HG03039 (cell line): Measurements from ENCODE around the gene CORIN.
"Not testable (repeated sequence)": the region's sequence is repeated elsewhere in the genome, so short reads cannot be mapped to it uniquely, and the experiment has no call there.

ENCODE experiments used
- ATAC-seq: cut with Tn5 transposase; IDR thresholded peaks from one replicate; pipeline ENCODE4 v1.9.1; 2021; ENCODE audit warnings: mild to moderate bottlenecking, moderate library complexity; ENCODE audit not compliant: unreplicated experiment

The CORIN gene

DNA sequence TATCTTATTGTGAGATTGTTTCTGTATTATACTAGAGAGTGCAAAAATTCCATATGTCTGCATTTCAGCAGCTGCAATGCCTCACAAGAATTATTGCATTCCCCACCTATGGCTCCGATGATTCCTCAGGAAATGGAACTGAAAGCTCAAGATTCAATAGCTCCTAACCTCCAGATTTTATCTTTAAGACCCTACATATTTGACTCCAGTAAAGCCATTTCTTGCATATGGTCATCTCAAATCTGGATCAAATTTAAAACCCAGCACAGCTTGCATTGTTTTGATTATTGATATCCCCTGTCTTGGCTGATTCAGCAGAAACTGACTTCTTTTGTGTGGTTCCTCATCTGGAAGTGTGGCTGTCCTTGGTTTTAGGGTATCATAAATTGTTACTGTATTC is 142.6 kb downstream of the CORIN start:
- ATAC-seq: no peak

DNA sequence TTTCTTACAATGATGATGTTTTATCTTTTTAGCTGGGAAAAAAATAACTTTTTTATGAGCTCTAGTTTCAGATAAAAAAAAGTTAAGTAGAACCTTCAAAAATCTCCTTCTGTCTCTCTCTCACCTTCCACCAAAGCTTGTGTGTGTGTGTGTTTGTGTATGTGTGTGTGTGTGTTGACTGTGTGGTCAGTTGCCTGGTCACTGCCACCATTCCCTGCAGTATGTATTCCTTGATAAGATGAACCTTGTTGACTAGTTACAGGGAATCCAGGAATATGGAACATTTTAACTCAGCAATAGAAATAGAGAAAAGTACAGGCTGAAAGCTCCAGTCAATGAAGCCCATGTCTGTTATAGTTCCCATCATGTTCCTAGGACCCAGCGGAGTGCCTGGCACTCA is 143.5 kb downstream of the CORIN start:
- no peak for ATAC-seq

DNA sequence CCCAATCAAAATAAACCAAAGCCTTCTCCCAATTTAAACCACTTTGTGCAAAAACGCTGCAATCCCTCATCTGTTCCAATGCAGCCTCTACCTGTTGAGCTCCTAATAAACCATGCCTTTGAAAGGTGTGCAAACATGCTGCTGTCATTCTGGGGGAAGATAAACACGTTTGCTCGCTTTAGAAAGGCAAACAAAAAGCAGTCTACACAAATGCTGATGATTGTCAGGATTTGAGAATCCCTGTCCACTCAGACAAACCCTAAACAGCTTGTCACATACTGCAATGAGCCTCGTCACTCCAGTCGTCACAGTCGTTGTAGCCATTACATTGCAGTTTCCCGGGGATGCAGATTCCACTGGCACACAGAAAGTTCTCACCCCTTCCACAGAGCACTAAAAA is 145.2 kb downstream of the CORIN start:
- ATAC-seq: no peak

DNA sequence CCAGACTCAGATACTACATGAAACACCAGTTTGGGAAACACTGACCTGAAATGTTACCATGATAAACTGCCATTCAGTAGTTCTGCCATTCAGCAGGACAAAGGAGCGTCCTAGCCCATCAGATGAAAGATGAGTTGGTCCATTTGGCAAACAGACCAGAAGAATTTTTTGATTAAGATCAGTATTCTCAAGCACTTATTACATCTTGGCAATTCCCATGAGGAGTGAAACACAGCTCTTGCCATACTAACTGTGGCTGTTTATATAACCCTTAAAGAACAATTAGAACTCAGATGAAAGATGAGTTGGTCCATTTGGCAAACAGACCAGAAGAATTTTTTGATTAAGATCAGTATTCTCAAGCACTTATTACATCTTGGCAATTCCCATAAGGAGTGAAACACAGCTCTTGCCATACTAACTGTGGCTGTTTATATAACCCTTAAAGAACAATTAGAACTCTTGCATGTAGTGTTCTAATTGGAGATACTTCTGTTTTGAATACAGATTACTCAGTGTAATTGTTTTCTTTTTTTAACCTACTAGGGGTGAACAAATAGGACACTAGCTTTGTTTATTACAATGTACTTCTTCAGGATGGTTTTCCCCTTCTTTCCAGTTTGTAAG is 146.0 kb downstream of the CORIN start:
- ATAC-seq: not testable (repeated sequence)

DNA sequence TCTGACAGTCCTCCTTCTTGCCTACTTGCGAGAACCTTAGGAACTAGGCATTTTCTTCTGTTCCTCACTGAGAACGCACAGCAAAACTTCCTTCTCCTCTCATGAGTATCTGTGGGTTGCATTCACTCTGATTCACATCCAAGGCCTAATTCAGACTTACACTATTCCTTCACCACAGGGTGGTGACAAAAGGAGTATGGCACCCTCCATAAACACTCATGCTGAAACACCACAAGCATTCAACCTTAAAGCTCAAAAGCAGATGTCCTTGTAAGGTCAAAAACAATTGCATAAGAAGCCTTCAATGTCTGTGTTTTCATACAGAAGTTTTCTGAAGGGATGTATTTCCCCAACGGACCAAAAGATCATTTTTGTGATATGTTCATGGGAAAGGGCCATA is 147.3 kb downstream of the CORIN start:
- no peak for ATAC-seq

DNA sequence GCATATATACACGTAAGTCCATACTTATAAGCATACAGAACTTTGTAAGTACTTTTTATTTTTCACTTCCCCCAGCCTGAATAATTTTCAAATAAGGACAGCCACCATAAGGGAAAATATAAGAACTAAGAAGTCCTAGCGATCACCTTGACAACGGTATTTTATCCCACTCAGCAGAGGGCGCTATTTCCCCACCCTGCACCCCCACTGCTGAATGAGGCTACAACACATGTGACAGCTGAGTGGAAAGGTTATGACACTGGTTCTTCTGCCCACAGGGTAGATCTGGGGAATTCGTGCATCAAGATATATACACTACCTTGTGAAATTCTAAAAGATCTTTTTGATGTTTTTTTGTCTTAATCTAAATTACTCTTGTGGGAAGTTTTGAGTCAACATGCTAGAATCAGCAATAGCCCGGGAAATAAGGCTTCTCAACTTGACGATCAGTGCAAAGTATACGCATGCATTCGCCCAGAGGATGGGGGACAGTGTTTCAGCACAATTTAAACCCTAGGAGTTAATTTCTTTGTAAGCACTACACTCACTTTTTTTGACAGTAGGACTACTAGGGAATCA is 151.5 kb downstream of the CORIN start:
- no peak for ATAC-seq

DNA sequence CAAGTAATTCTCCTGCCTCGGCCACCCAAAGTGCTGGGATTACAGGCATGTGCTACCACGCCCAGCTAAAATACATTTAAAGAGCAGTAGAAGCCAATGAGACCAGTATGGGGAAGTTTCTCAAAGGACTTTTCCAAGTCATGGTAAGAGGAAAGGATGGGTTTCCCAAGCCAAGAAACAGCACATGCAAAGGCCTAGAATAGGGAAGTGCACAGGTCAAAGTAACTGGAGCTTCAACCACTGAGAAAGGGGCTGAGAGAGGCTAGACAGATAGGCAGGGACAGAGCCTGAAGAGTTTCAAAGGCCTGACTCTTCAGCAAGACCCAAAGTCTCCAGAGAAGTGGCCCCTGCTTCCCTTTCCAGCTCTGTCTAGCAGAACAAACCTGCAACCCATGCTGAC is 162.1 kb downstream of the CORIN start:
- ATAC-seq: no peak

DNA sequence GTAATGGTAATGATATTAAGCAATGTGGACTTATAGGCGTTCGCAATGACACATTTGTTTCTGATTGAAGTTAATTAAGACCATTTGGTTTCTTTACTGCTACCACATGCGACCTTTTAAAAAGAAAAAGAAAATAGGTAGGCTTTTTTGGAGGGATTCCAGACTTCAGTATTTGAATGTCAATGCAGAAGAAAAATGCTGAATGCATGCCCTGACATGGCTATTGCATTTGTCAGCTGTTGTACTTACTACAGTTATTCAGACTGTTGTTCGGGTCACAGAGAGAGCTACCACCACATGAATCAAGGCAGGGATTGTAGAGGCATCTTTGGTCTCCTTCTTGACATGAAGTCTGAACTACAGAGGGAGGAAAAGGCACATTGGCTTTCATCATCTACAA is 163.7 kb downstream of the CORIN start:
- ATAC-seq: no peak

DNA sequence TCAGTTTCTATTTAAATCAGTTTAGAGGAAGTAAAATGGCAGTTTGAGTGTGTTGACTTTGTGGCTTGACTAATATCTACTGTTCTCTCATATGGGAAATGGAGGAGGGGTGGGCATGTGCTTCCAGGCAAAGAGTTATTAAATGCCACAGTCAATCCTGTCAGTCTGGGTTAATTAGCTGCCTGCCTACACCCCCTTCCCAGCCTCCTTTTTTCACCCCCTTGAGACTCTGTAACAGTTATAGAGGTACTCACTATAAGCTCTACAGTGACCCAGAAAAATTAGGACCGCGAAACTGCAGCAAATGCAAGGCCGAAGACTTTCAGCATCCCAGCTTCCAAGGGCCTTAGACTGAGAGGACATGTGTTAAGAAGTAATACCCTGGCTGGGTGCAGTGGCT is 165.2 kb downstream of the CORIN start:
- no peak for ATAC-seq

DNA sequence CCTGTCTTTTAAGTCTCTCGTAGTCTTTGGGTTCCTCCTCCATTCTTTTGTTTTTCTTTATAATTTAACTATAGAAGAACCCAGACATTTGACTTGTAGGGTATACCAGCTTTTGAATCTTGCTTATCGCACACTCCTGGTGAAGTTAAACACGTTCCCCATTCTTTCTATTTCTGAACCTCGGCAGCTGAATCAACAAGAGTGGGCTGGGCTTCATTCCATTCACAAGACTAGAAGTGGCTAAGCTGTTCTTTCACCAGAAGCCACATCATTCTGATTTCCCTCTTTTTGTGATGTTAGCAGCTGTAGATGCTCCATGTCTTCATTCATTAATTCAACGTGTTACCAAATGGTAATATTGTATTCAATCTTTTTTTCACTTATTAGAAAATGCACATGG is 167.9 kb downstream of the CORIN start:
- ATAC-seq: no peak

DNA sequence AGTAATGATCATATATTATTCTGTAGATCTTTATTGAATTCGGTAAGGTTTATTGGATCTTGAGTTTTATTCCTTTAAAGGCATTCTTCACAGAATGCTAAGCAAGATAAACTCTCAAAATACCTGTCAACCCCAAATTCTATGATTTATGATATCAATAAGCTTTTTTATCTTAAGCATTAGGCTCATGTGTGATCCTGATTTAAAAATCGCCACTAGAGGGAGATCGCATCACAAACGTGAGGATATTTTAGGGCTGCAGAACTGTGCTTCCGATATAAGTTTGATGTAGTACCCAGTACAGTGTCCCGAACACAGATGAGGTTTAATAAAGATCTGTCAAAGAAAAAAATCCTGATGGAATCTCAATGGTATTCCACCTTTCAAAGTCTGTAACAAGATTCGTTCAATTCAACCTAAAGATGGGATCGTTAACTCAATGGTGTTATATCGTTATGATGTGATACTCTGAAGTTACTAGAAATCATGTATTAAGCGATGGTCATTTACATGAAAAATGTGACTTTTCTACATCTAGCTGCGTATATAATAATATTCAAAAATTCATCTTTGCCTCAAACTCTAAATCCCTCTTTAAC is 169.0 kb downstream of the CORIN start:
- ATAC-seq: no peak

DNA sequence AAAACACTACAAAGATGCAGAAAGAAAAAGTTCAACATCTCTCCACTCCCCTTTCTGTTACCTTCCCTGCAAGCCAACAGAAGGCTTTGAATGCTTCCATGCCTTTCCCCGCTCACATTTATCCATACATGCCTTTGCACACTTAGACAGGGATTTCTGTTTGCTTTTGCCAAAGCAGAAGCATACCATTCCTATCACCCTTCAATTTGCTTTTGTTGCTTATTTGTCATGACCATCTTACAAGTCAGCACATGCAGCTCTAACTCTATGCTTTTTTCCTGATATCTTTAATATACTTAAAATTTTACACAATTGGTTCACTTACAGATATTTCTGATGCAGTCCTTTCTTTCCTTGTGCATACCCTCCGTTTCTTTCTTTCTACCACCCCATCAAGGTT is 169.6 kb downstream of the CORIN start:
- ATAC-seq: no peak

DNA sequence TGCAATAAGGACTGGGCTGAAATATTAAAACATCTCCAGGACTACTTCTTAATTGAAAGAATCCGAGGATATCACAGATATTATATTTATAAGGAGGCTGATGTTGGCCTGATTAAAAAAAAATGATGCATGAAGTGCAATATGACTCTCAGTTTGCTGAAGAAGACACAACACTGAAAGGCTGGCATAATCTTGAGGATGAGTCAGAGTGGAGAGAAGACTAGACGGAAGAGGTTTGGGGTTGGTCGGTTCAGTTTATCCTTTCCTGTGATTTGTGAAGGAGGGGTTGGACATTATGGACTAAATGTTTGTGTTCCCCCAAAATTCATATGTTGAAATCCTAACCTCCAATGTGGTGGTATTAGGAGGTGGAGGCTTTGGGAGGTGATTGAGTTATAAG is 170.3 kb downstream of the CORIN start:
- ATAC-seq: no peak

DNA sequence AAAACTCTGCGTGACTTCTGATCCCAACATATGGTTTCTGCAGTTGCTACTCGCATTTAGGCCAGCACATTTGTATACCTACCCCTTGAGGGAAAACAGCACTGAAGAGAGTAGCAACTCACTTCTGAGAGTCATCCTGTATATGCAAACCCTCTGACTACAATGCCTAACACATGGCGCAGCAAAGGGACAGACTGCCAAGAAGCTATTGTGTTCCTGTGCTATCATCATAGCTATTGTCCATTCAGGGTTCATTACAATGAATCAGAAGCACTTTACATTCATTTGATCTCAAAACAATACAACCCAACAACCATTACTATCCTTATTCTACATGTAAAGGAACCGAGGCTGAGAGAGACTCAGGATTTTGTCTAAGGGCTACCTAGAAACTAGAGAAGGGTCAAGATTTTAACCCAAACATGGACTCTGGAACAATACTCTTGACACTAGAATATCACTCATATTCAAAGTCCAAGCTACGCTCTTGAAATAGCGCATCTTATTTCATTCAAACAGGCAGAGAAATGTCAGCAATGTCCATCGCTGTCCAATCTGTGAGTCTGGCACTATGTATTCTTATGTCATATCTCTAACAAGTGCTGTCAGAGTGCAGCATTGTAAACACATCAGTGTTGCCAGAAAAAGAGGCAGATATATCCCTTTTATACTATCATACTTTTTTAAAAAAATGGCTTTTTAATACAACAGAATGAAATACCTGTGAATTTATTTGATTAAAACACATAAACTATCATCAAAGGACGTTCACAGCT is 173.6 kb downstream of the CORIN start:
- ATAC-seq: no peak

DNA sequence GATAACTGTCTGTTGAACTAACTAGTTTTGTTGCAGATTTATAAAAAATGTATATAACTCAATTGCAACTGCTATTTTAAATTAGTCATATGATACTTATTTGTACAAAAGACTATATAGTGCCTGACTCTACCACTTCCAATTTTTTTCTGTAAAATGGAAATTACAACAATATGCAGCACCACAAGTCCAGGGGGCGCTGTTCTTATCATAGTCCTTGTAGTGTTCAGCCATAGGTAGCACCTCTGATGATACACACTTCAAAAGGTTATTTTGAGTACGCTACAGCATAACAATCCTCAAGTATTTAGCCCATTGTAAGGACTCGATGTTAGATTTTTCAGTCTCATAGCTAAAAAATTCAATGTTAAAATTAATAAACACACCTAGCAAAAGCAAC is 174.9 kb downstream of the CORIN start:
- no peak for ATAC-seq

DNA sequence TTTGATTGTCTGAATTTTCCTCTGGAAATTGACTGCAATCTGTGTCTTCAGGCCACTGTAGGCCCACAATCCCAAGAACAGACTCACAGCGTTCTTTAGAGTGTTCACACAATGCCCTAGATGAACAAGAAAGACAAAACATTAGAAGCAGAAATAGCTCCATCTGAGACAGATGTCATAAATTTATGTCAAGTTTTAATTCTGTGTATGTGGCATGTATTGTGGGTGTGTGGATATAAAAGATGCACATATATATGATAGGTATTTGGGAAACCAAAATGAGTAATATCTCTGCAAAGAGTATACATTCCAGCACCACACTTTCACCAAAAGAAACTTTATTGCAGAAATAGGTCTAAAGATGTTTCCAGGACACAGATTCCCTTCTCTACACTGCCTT is 176.1 kb downstream of the CORIN start:
- ATAC-seq: no peak

DNA sequence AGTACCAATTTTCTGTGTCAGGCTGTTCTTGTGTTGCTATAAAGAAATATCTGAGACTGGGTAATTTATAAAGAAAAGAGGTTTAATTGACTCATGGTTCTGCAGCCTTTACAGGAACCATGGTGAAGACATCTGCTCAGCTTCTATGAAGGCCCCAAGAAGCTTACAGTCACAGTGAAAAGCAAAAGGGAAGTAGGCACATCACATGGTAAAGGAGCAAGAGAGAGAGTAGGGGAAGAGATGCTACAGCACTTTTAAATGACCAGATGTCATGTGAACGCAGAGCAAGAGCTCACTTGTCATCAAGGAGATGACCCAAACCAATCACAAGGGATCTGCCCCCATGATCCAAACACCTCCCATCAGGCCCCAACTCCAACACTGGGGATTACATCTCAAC is 178.5 kb downstream of the CORIN start:
- no peak for ATAC-seq

DNA sequence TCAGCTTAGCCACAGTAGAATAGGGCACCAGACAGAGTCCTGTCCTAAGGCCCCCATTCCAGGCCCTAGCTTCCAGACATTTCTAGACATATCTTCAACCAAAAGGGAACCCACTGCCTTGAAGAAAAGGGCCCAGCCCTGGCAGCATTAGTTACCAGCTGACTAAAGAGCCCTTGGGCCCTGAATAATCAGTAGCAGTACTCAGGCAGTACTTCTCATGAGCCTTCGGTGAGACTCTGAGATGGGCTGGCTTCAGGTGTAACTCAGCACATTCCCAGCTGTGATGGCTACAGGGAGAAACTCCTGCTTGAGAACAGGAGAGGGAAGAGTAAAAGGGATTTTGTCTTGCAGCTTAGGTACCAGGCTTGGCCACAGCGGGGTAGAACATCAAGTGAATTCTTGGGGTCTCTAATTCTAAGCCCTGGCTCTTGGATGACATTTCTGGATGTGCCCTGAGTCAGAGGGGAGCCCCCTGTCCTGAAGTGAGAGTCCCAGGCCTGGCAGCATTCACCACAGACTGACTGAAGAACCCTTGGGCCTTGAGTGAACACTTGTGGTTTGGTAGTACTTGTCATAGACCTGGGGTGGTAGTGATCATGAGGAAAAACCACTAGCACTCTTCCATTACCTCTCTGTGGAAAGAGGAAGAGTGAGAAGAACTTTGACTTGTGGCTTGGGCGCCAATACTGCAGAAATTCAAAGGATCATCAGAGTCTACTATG is 182.7 kb downstream of the CORIN start:
- no peak for ATAC-seq

DNA sequence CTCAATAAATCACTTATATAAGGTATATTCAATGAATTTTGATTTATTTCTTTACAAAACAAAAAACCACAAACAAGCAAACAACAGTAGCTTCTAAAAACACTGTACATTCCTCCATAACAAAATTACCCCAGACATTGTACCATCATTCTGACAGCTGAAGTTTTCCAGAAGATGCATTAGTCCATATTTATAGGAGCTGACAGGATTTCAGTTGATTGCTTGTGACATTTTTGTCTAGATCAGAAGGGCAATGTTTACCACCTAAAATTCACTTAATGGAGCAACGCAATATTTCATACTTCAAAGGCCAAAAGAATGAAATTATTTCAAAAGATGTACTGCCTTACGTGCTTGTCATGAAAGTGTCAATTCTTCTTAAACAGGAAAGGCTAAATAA is 185.8 kb downstream of the CORIN start:
- ATAC-seq: no peak

DNA sequence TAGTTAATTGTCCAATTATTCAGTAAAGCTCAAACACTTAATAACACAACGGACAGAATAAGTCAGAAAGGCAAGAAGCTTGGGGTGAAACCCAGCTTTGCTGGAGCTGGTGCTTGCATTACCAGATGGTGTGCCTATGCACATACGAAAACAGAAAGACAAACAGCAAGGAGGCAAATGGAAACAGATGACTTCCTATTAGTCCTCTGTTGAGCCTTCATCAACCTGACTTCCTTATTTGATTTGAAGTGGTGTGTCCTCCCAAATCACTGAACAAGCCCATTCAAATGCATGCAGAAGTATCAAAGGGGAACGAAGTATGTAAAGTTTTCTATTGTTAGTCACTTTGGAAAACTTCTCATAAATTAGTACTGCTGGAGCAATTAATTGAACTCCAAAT is 186.6 kb downstream of the CORIN start:
- ATAC-seq: no peak

DNA sequence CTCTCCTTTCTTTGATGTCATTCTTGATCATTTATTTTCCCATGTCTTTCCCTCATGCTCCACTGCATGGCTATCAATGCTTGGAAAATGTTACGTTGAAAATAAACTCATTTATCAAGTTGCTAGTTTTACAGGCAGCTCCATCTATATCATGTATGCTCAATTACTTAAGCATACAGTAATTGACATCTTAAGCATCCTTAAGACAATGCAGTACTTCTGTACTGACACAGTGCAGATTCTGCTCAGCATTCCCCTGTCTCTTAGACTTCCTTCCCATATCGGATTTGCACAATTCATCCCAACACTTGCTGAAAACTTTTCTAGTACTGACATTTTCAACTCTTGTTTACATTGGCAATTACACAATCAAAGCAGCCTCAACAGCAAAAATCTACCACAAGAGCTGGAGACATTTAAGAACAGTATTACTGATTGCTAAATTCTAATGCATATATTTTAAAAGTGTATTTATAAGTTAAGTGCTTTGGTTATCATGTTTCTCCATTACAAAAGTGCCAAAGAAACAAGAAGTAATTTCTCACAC is 187.2 kb downstream of the CORIN start:
- ATAC-seq: no peak
